ENCODE results near the gene GMDS. TPM values are rescaled to one million over a fixed set of nuclear protein-coding genes. Genes with fewer than 3 reads are reported as not detected.

GMDS gene
- total RNA-seq, 1 donor from 2014 or later: 27.0 TPM

GRCh38 chr6:1820714-1821113, 424.7 kb downstream of the GMDS start:
- Histone ChIP-seq H3K27me3 (ENCODE audit: control insufficient read depth, insufficient read depth, low read length) (no peaks in the 10 kb centered on the region), H3K36me3 (ENCODE audit: control insufficient read depth, insufficient read depth, low read length) (no peaks in the 10 kb centered on the region), H3K4me3 (ENCODE audit: low read depth, low read length) (no peak overlapping the region)
- no peak for DNase-seq (ENCODE audit: low read depth)
- no peak for TF ChIP-seq CTCF (IDR thresholded peaks at IDR 0.05; ENCODE audit: insufficient read depth, low read length, poor library complexity, severe bottlenecking)

- no peak for DNase-seq (ENCODE audit: low read depth)
- Histone ChIP-seq H3K4me3 (ENCODE audit: low read depth, low read length) (no peak overlapping the region), H3K27me3 (ENCODE audit: control insufficient read depth, insufficient read depth, low read length) (no peaks in the 10 kb centered on the region), H3K36me3 (ENCODE audit: control insufficient read depth, insufficient read depth, low read length) (no peaks in the 10 kb centered on the region)
- no peak for TF ChIP-seq CTCF (IDR thresholded peaks at IDR 0.05; ENCODE audit: insufficient read depth, low read length, poor library complexity, severe bottlenecking)
These were observed 425.2 kb downstream of the GMDS start for GRCh38 chr6:1820165-1820564.

- Histone ChIP-seq H3K4me3 (ENCODE audit: low read depth, low read length) (no peak overlapping the region), H3K36me3 (ENCODE audit: control insufficient read depth, insufficient read depth, low read length) (no peaks in the 10 kb centered on the region), H3K27me3 (ENCODE audit: control insufficient read depth, insufficient read depth, low read length) (no peaks in the 10 kb centered on the region)
- no peak for DNase-seq (ENCODE audit: low read depth)
- TF ChIP-seq CTCF (IDR thresholded peaks at IDR 0.05; ENCODE audit: insufficient read depth, low read length, poor library complexity, severe bottlenecking): no peak
These were observed 426.4 kb downstream of the GMDS start for GRCh38 chr6:1819007-1819406.

GRCh38 chr6:1817033-1817761, 428.2 kb downstream of the GMDS start:
- DNase-seq (ENCODE audit: low read depth): no peak
- no peaks in the 10 kb centered on the region for H3K27me3 ChIP-seq (ENCODE audit: control insufficient read depth, insufficient read depth, low read length)
- H3K36me3 ChIP-seq (ENCODE audit: control insufficient read depth, insufficient read depth, low read length): no peaks in the 10 kb centered on the region
- TF ChIP-seq CTCF (IDR thresholded peaks at IDR 0.05; ENCODE audit: insufficient read depth, low read length, poor library complexity, severe bottlenecking): no peak
- no peak overlapping the region for H3K4me3 ChIP-seq (ENCODE audit: low read depth, low read length)

GRCh38 chr6:1815827-1816452, 429.5 kb downstream of the GMDS start:
- no peaks in the 10 kb centered on the region for H3K27me3 ChIP-seq (ENCODE audit: control insufficient read depth, insufficient read depth, low read length)
- no peaks in the 10 kb centered on the region for H3K36me3 ChIP-seq (ENCODE audit: control insufficient read depth, insufficient read depth, low read length)
- H3K4me3 ChIP-seq (ENCODE audit: low read depth, low read length): no peak overlapping the region
- TF ChIP-seq CTCF (IDR thresholded peaks at IDR 0.05; ENCODE audit: insufficient read depth, low read length, poor library complexity, severe bottlenecking): no peak
- no peak for DNase-seq (ENCODE audit: low read depth)

Data from kidney epithelial cell (primary cell).